Uterus (tissue), 2 donors: ENCODE data around the gene METTL14.

Source experiments
- POLR2A ChIP-seq, 2 donors: fragments of 450-650 bp; IDR thresholded peaks; one replicate each; pipeline ENCODE4 v1.6.1; 2016; ENCODE audit warnings: antibody characterized with exemption in 2 of 2, mild to moderate bottlenecking in 1 of 2, moderate library complexity in 1 of 2
- TF ChIP-seq, protein P1 (sequence below), 4 experiments: fragments of 200-600 bp in 2 of 4; fragments of 450-650 bp in 2 of 4; sonication (generic) in 2 of 4; IDR thresholded peaks; one replicate each; pipeline ENCODE4 v1.5.1; 2016 to 2019; ENCODE audit warnings: antibody characterized with exemption in 4 of 4, mild to moderate bottlenecking in 2 of 4, moderate library complexity in 1 of 4

GRCh38 chr4:118711052-118711451 is 25.9 kb downstream of the METTL14 start:
- TF ChIP-seq, protein P1, sequence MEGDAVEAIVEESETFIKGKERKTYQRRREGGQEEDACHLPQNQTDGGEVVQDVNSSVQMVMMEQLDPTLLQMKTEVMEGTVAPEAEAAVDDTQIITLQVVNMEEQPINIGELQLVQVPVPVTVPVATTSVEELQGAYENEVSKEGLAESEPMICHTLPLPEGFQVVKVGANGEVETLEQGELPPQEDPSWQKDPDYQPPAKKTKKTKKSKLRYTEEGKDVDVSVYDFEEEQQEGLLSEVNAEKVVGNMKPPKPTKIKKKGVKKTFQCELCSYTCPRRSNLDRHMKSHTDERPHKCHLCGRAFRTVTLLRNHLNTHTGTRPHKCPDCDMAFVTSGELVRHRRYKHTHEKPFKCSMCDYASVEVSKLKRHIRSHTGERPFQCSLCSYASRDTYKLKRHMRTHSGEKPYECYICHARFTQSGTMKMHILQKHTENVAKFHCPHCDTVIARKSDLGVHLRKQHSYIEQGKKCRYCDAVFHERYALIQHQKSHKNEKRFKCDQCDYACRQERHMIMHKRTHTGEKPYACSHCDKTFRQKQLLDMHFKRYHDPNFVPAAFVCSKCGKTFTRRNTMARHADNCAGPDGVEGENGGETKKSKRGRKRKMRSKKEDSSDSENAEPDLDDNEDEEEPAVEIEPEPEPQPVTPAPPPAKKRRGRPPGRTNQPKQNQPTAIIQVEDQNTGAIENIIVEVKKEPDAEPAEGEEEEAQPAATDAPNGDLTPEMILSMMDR (IDR thresholded peaks at IDR 0.05), result no peak
- no peak for TF ChIP-seq POLR2A (IDR thresholded peaks at IDR 0.05)
